Heart right ventricle (tissue), 16 donors: ENCODE results near the gene DGKI. TPM values are rescaled to one million over a fixed set of nuclear protein-coding genes. Genes with fewer than 3 reads are reported as not detected.

ENCODE experiments used
- ATAC-seq, 8 donors: fragments of 200-7000 bp; cut with Tn5 transposase; one replicate each; pipeline ENCODE4 v1.9.1; 2020; ENCODE audit warnings: mild to moderate bottlenecking in 8 of 8, moderate library complexity in 8 of 8, moderate number of reproducible peaks in 1 of 8
- DNase-seq, 2 donors: peaks; one replicate each; pipeline ENCODE4 v3.0.0-alpha.2; 2020
- H3K27ac ChIP-seq, 10 donors: fragments of 200-600 bp; sonication (generic) in 2 of 10; one replicate each; pipeline versions ENCODE4 v1.5.0 to v1.8.0; 2020 to 2022; ENCODE audit warnings: mild to moderate bottlenecking in 3 of 10
- H3K27me3 ChIP-seq, 7 donors: fragments of 200-600 bp; one replicate each; pipeline ENCODE4 v1.8.0; 2021 to 2022; ENCODE audit warnings: mild to moderate bottlenecking in 2 of 7
- H3K36me3 ChIP-seq, 9 donors: fragments of 200-600 bp; sonication (generic) in 1 of 9; one replicate each; pipeline versions ENCODE4 v1.5.0 to v1.8.0; 2020 to 2022; ENCODE audit warnings: mild to moderate bottlenecking in 2 of 9
- H3K4me1 ChIP-seq, 9 donors: fragments of 200-600 bp; sonication (generic) in 1 of 9; one replicate each; pipeline versions ENCODE4 v1.5.0 to v1.8.0; 2020 to 2022; ENCODE audit warnings: mild to moderate bottlenecking in 4 of 9
- H3K4me3 ChIP-seq, 10 donors: fragments of 200-600 bp; sonication (generic) in 2 of 10; one replicate each; pipeline versions ENCODE4 v1.5.0 to v1.8.0; 2020 to 2022; ENCODE audit warnings: mild to moderate bottlenecking in 7 of 10, moderate library complexity in 2 of 10
- H3K9me3 ChIP-seq, 11 donors: fragments of 200-600 bp in 10 of 11; sonication (generic) in 2 of 11; one replicate each; pipeline versions ENCODE4 v1.5.0 to v1.8.0; 2013 to 2022; ENCODE audit warnings: mild to moderate bottlenecking in 2 of 11, control low read depth in 1 of 11, moderate library complexity in 1 of 11
- CTCF ChIP-seq, 9 donors: fragments of 200-600 bp; sonication (generic) in 2 of 9; IDR thresholded peaks; one replicate each; pipeline versions ENCODE4 v1.5.0 to v1.8.0; 2021 to 2022; ENCODE audit warnings: antibody characterized with exemption in 9 of 9, mild to moderate bottlenecking in 5 of 9, moderate library complexity in 1 of 9
- WGBS, 2 donors: extraction: QIAGEN DNeasy Blood & Tissue Kit; methylation state at CpG; one replicate each; pipeline ENCODE4 v1.1.7; 2013; ENCODE audit warnings: inconsistent platforms in 1 of 2; 5-methylcytosine and 5-hydroxymethylcytosine counted together
- intact Hi-C, 10 donors: fragments of 100-400 bp; cut with DNase I; formaldehyde crosslinking; loops; one replicate each; pipeline versions ENCODE4 v1.11.1 to v1.14.2; 2022
- polyA plus RNA-seq, 2 donors: library from polyadenylated mRNA; stranded (reverse); fragments of 200-250 nt; gene quantifications; one replicate each; pipeline ENCODE4 v1.2.3, GENCODE V29; 2013
- total RNA-seq, 10 donors: library from RNA; stranded (reverse); fragmentation: NEBNext Ultra II Directional in 3 of 10; extraction: Animal tissue kit (Norgen Biotek cat#: 25700) in 3 of 10; gene quantifications; one replicate each; pipeline versions ENCODE4 v1.2.1 to v1.2.4, GENCODE V29; 2021 to 2023
- donor health status: Arrhythmogenic right ventricular cardiomyopathy.
- donor health status: ischemic (EF 13 %, LVEDD 7.1; RV severe dilation, severe dysfunction).
- donor health status: healthy with polysubstance abuse.
- donor health status: DM: no; HTN: yes; CAD: no.
- donor health status: DM: no; HTN: no; CAD: no.
- donor health status: ischemic (EF 25% LVEDD 6.9; RV normal size, moderate dysfunction).
- donor health status: ischemic (EF 25% LVEDD 5.7; RV mildly dilated, moderate dysfunction).
- donor health status: healthy.
- donor health status: DM: yes; HTN: yes; CAD: no.
- donor health status: Ischemic cardiomyopathy.
- donor health status: ischemic (EF 35%, LVEDD 5.7; RV mildly dilated, moderate dysfunction).
- donor health status: nonischemic (EF 11% LVEDD 7.7; RV severe dilation, severe dysfunction).
- donor health status: DM: yes; HTN: yes; CAD: no.
- donor health status: PGD.
- donor health status: ischemic (EF 29% LVEDD 5.4; RV normal size, mild dysfunction).
- donor health status: nonischemic (EF 23%, LVEDD 6.1; RV moderate dilation, normal function).

Gene DGKI
- total and polyA plus RNA-seq, 12 donors: 0.16 to 2.6 (median 1.2) TPM

GRCh38 chr7:137810248-137810647 is 36.5 kb downstream of the DGKI start:
- no peak for DNase-seq
- Histone ChIP-seq H3K9me3 (no peaks in the 10 kb centered on the region), H3K36me3 (no peaks in the 10 kb centered on the region), H3K27ac (no peak overlapping the region), H3K4me1 (no peaks in the 10 kb centered on the region), H3K27me3 (no peaks in the 10 kb centered on the region), H3K4me3 (no peak overlapping the region)
- no peak for ATAC-seq
- intact Hi-C loops: loop anchor here in 5 of 10 donors (5.0 to 10.0 kb wide), 4 partner anchors 58 to 205 kb away; no protein-coding TSS in a partner anchor
- no peak for TF ChIP-seq CTCF (IDR thresholded peaks at IDR 0.05)
- WGBS, 2 donors: 79 to 89% methylated on average over 2 of the region's 2 CpGs

GRCh38 chr7:137804836-137805235 is 41.9 kb downstream of the DGKI start:
- Histone ChIP-seq H3K36me3 (no peaks in the 10 kb centered on the region), H3K27ac (no peak overlapping the region), H3K4me1 (no peaks in the 10 kb centered on the region), H3K27me3 (no peaks in the 10 kb centered on the region), H3K4me3 (no peak overlapping the region), H3K9me3 (no peaks in the 10 kb centered on the region)
- intact Hi-C loops: no loop called here
- ATAC-seq (no peak), DNase-seq (no peak)
- 76 to 78% methylated on average over 2 of the region's 2 CpGs for WGBS, 2 donors
- TF ChIP-seq CTCF (IDR thresholded peaks at IDR 0.05): no peak

DNA sequence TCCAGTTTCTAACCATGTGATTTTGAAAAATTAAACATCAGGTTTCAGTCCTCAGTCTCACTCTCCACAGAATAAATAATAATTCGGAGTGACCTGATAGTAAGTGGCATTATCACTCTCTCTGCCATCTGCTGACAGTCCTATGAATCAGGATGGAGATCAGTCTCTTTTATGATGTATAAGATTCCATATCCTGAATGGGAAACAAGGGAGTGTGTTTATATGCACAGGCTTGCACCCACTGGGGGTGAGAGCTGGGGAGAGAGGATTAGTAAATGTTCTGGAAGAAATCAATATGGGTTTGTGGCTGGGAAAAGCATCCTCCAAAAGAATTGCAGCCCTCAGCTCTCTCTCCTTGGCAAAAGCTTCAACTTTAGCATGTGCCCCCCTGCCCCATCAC is 45.3 kb downstream of the DGKI start:
- ATAC-seq (no peak), DNase-seq (no peak)
- H3K36me3 ChIP-seq: no peaks in the 10 kb centered on the region
- WGBS, 2 donors: 62 to 75% methylated on average over 1 of the region's 1 CpG
- TF ChIP-seq CTCF (IDR thresholded peaks at IDR 0.05): no peak
- no peaks in the 10 kb centered on the region for H3K4me1 ChIP-seq
- H3K9me3 ChIP-seq: peaks cover 0 to 7% (median 0%) of the 10 kb centered on the region in 11 donors
- no peak overlapping the region for H3K27ac ChIP-seq
- intact Hi-C loops: no loop called here
- no peaks in the 10 kb centered on the region for H3K27me3 ChIP-seq
- no peak overlapping the region for H3K4me3 ChIP-seq

- Histone ChIP-seq H3K9me3 (peaks cover 0 to 12% (median 0%) of the 10 kb centered on the region in 11 donors), H3K27ac (no peak overlapping the region), H3K4me3 (no peak overlapping the region), H3K36me3 (no peaks in the 10 kb centered on the region), H3K4me1 (no peaks in the 10 kb centered on the region), H3K27me3 (no peaks in the 10 kb centered on the region)
- ATAC-seq (no peak), DNase-seq (no peak)
- intact Hi-C loops: no loop called here
- TF ChIP-seq CTCF (IDR thresholded peaks at IDR 0.05): no peak
- WGBS, 2 donors: 43 to 46% methylated on average over 1 of the region's 1 CpG
These were observed 45.8 kb downstream of the DGKI start for GRCh38 chr7:137801003-137801402.
